Measurements from ENCODE around the gene DCUN1D1. TPM values are rescaled to one million over a fixed set of nuclear protein-coding genes. Genes with fewer than 3 reads are reported as not detected.
A peak's percentile ranks its signal among the peaks of the same experiment; 100 is the strongest.

Gene DCUN1D1
- total RNA-seq, 1 donor from 2014 or later, result 53.5 TPM

- no peak for TF ChIP-seq CTCF (IDR thresholded peaks at IDR 0.05)
- H3K4me1 Mint-ChIP-seq (ENCODE audit: low read depth), result no peaks in the 10 kb centered on the region
- no peaks in the 10 kb centered on the region for H3K27me3 Mint-ChIP-seq (ENCODE audit: low read depth)
- peaks cover 5% of the 10 kb centered on the region for H3K36me3 Mint-ChIP-seq (ENCODE audit: low read depth)
- DNase-seq (ENCODE audit: low spot score), result no peak
- no peak overlapping the region for H3K4me3 Mint-ChIP-seq (ENCODE audit: unreplicated experiment)
- no peaks in the 10 kb centered on the region for H3K9me3 Mint-ChIP-seq (ENCODE audit: low read depth)
- H3K27ac Mint-ChIP-seq (ENCODE audit: unreplicated experiment), result no peak overlapping the region
Observed at GRCh38 chr3:182913889-182914288, 66.4 kb downstream of the DCUN1D1 start.

GRCh38 chr3:182912474-182912873 is 67.9 kb downstream of the DCUN1D1 start:
- Mint-ChIP-seq H3K27me3 (ENCODE audit: low read depth) (no peaks in the 10 kb centered on the region), H3K27ac (ENCODE audit: unreplicated experiment) (no peak overlapping the region), H3K4me1 (ENCODE audit: low read depth) (no peaks in the 10 kb centered on the region), H3K9me3 (ENCODE audit: low read depth) (no peaks in the 10 kb centered on the region), H3K4me3 (ENCODE audit: unreplicated experiment) (no peak overlapping the region), H3K36me3 (ENCODE audit: low read depth) (peaks cover 5% of the 10 kb centered on the region)
- no peak for DNase-seq (ENCODE audit: low spot score)
- TF ChIP-seq CTCF (IDR thresholded peaks at IDR 0.05), result no peak

GRCh38 chr3:182911782-182912111 is 68.6 kb downstream of the DCUN1D1 start:
- Mint-ChIP-seq H3K27me3 (ENCODE audit: low read depth) (no peaks in the 10 kb centered on the region), H3K27ac (ENCODE audit: unreplicated experiment) (peak overlapping the region; percentile 10), H3K4me1 (ENCODE audit: low read depth) (no peaks in the 10 kb centered on the region)

GRCh38 chr3:182910936-182911781 is 69.2 kb downstream of the DCUN1D1 start:
- Mint-ChIP-seq H3K9me3 (ENCODE audit: low read depth) (no peaks in the 10 kb centered on the region), H3K36me3 (ENCODE audit: low read depth) (peaks cover 7% of the 10 kb centered on the region), H3K4me1 (ENCODE audit: low read depth) (no peaks in the 10 kb centered on the region), H3K27me3 (ENCODE audit: low read depth) (no peaks in the 10 kb centered on the region), H3K4me3 (ENCODE audit: unreplicated experiment) (no peak overlapping the region), H3K27ac (ENCODE audit: unreplicated experiment) (peak overlapping the region; percentile 10)
- no peak for TF ChIP-seq CTCF (IDR thresholded peaks at IDR 0.05)
- no peak for DNase-seq (ENCODE audit: low spot score)

More at GRCh38 chr3:182911782-182912111, 68.6 kb downstream of the DCUN1D1 start:
- Mint-ChIP-seq H3K36me3 (ENCODE audit: low read depth) (peaks cover 5% of the 10 kb centered on the region), H3K9me3 (ENCODE audit: low read depth) (no peaks in the 10 kb centered on the region), H3K4me3 (ENCODE audit: unreplicated experiment) (no peak overlapping the region)
- TF ChIP-seq CTCF (IDR thresholded peaks at IDR 0.05), result no peak
- no peak for DNase-seq (ENCODE audit: low spot score)

- Mint-ChIP-seq H3K36me3 (ENCODE audit: low read depth) (peaks cover 6% of the 10 kb centered on the region), H3K9me3 (ENCODE audit: low read depth) (no peaks in the 10 kb centered on the region), H3K4me1 (ENCODE audit: low read depth) (no peaks in the 10 kb centered on the region), H3K27ac (ENCODE audit: unreplicated experiment) (peak overlapping the region; percentile 41), H3K4me3 (ENCODE audit: unreplicated experiment) (no peak overlapping the region), H3K27me3 (ENCODE audit: low read depth) (no peaks in the 10 kb centered on the region)
- DNase-seq (ENCODE audit: low spot score), result no peak
- TF ChIP-seq CTCF (IDR thresholded peaks at IDR 0.05), result peak; percentile 85
Observed at GRCh38 chr3:182909318-182910040, 70.9 kb downstream of the DCUN1D1 start.
